H9 (cell line): ENCODE results near the gene TMEM51. TPM values are rescaled to one million over a fixed set of nuclear protein-coding genes. Genes with fewer than 3 reads are reported as not detected.

Experiments
- DNase-seq: peaks from one replicate; pipeline ENCODE4 v3.0.0-alpha.2; 2017
- H2AFZ ChIP-seq: one replicate; pipeline ENCODE4 v1.6.1; 2013; ENCODE audit warnings: mild to moderate bottlenecking, low read length, control low read depth, moderate library complexity
- H2AK5ac ChIP-seq: 2 replicates; pipeline ENCODE4 v1.6.1; 2013; ENCODE audit warnings: low read length, control low read depth, mixed read lengths; ENCODE audit not compliant: insufficient read length
- H2BK120ac ChIP-seq: one replicate; pipeline ENCODE4 v1.6.1; 2013; ENCODE audit warnings: low read depth, mild to moderate bottlenecking, low read length, control low read depth, inconsistent platforms; ENCODE audit not compliant: poor library complexity, severe bottlenecking
- H2BK12ac ChIP-seq: 2 replicates; pipeline ENCODE4 v1.6.1; 2013; ENCODE audit warnings: low read length, control low read depth, mixed read lengths, low read depth; ENCODE audit not compliant: insufficient read length
- H2BK15ac ChIP-seq: 2 replicates; pipeline ENCODE4 v1.6.1; 2013; ENCODE audit warnings: low read depth, low read length, control low read depth
- H2BK20ac ChIP-seq: one replicate; pipeline ENCODE4 v1.6.1; 2013; ENCODE audit warnings: low read depth, mild to moderate bottlenecking, low read length, control low read depth, inconsistent platforms; ENCODE audit not compliant: poor library complexity, severe bottlenecking
- H2BK5ac ChIP-seq: 2 replicates; pipeline ENCODE4 v1.6.1; 2013; ENCODE audit warnings: low read length, control low read depth, mixed read lengths; ENCODE audit not compliant: insufficient read length
- H3K14ac ChIP-seq: 2 replicates; pipeline ENCODE4 v1.6.1; 2013; ENCODE audit warnings: low read length, control low read depth; ENCODE audit not compliant: insufficient read depth
- H3K18ac ChIP-seq: 2 replicates; pipeline ENCODE4 v1.6.1; 2013; ENCODE audit warnings: low read depth, mild to moderate bottlenecking, mixed read lengths, low read length, control low read depth; ENCODE audit not compliant: insufficient read length
- H3K23ac ChIP-seq: 2 replicates; pipeline ENCODE4 v1.6.1; 2013; ENCODE audit warnings: low read length, control low read depth, mixed read lengths, low read depth; ENCODE audit not compliant: insufficient read length
- H3K23me2 ChIP-seq: 2 replicates; pipeline ENCODE4 v1.6.1; 2013; ENCODE audit warnings: low read depth, mild to moderate bottlenecking, mixed read lengths, low read length, control low read depth; ENCODE audit not compliant: insufficient read length, poor library complexity, severe bottlenecking
- H3K27ac ChIP-seq: 2 replicates; pipeline ENCODE4 v1.5.1; 2013; ENCODE audit warnings: low read length, control low read depth, mixed read lengths, low read depth; ENCODE audit not compliant: insufficient read length
- H3K27me3 ChIP-seq: 2 replicates; pipeline ENCODE4 v1.6.1; 2013; ENCODE audit warnings: low read length, control low read depth, inconsistent platforms; ENCODE audit not compliant: insufficient read depth
- H3K4ac ChIP-seq: 2 replicates; pipeline ENCODE4 v1.6.1; 2013; ENCODE audit warnings: low read depth, mild to moderate bottlenecking, control low read depth, inconsistent platforms, low read length, moderate library complexity
- H3K4me1 ChIP-seq: 2 replicates; pipeline ENCODE4 v1.6.1; 2013; ENCODE audit warnings: low read length, control low read depth, inconsistent platforms; ENCODE audit not compliant: insufficient read depth
- H3K4me2 ChIP-seq: 2 replicates; pipeline ENCODE4 v1.6.1; 2013; ENCODE audit warnings: low read length, control low read depth, mixed read lengths; ENCODE audit not compliant: insufficient read length, insufficient read depth
- H3K56ac ChIP-seq: 2 replicates; pipeline ENCODE4 v1.6.1; 2013; ENCODE audit warnings: low read depth, mild to moderate bottlenecking, mixed read lengths, low read length, control low read depth; ENCODE audit not compliant: insufficient read length
- H3K79me1 ChIP-seq: 2 replicates; pipeline ENCODE4 v1.6.1; 2013; ENCODE audit warnings: low read depth, mild to moderate bottlenecking, moderate library complexity, low read length, control low read depth, inconsistent platforms; ENCODE audit not compliant: insufficient read depth, poor library complexity, severe bottlenecking
- H3K79me2 ChIP-seq: 2 replicates; pipeline ENCODE4 v1.6.1; 2013; ENCODE audit warnings: low read length, control low read depth, inconsistent platforms; ENCODE audit not compliant: insufficient read depth
- H3K9ac ChIP-seq: 2 replicates; pipeline ENCODE4 v1.6.1; 2013; ENCODE audit warnings: low read length, control low read depth, mixed read lengths; ENCODE audit not compliant: insufficient read length; ENCODE audit errors: extremely low read depth
- H3K9me3 ChIP-seq: one replicate; pipeline ENCODE4 v1.6.1; 2013; ENCODE audit warnings: low read depth, low read length, inconsistent platforms; ENCODE audit not compliant: control insufficient read depth
- H3T11ph ChIP-seq: one replicate; pipeline ENCODE4 v1.6.1; 2013; ENCODE audit warnings: mild to moderate bottlenecking, low read length, control low read depth, inconsistent platforms
- H4K20me1 ChIP-seq: one replicate; pipeline ENCODE4 v1.6.1; 2013; ENCODE audit not compliant: control insufficient read depth, insufficient read length, insufficient read depth
- H4K5ac ChIP-seq: 2 replicates; pipeline ENCODE4 v1.6.1; 2013; ENCODE audit warnings: low read depth, mild to moderate bottlenecking, mixed read lengths, low read length, control low read depth; ENCODE audit not compliant: insufficient read length
- H4K8ac ChIP-seq: replicated peaks from 2 replicates; pipeline ENCODE4 v1.6.1; 2013; ENCODE audit warnings: low read length, control low read depth, mixed read lengths, low read depth; ENCODE audit not compliant: insufficient read length
- H4K91ac ChIP-seq: 2 replicates; pipeline ENCODE4 v1.6.1; 2013; ENCODE audit warnings: low read depth, mild to moderate bottlenecking, moderate library complexity, mixed read lengths, low read length, control low read depth; ENCODE audit not compliant: insufficient read length
- H3K27ac Mint-ChIP-seq, 3 experiments: 2 replicates in 2 of 3; 3 replicates in 1 of 3; pipeline ENCODE4 v1.8.0; 2020 to 2021; ENCODE audit warnings: mixed read lengths in 3 of 3, mild to moderate bottlenecking in 1 of 3, moderate library complexity in 1 of 3
- H3K27me3 Mint-ChIP-seq: 2 replicates; pipeline ENCODE4 v1.8.0; 2021; ENCODE audit warnings: low read depth, mild to moderate bottlenecking, moderate library complexity, mixed read lengths
- H3K36me3 Mint-ChIP-seq, 3 experiments: 2 replicates in 2 of 3; 3 replicates in 1 of 3; pipeline ENCODE4 v1.8.0; 2020 to 2021; ENCODE audit warnings: low read depth in 3 of 3, mixed read lengths in 3 of 3; ENCODE audit not compliant: insufficient read depth in 1 of 3
- H3K4me1 Mint-ChIP-seq, 2 experiments: 2 replicates each; pipeline ENCODE4 v1.8.0; 2020; ENCODE audit warnings: mixed read lengths in 2 of 2
- H3K4me3 Mint-ChIP-seq, 2 experiments: 2 replicates in 1 of 2; 3 replicates in 1 of 2; pipeline ENCODE4 v1.8.0; 2020 to 2021; ENCODE audit warnings: mild to moderate bottlenecking in 2 of 2, mixed read lengths in 2 of 2, moderate library complexity in 1 of 2
- H3K9me3 Mint-ChIP-seq, 2 experiments: 2 replicates in 1 of 2; 3 replicates in 1 of 2; pipeline ENCODE4 v1.8.0; 2020; ENCODE audit warnings: mild to moderate bottlenecking in 2 of 2, mixed read lengths in 2 of 2, moderate library complexity in 1 of 2
- WGBS: extraction: QIAGEN DNeasy Blood & Tissue Kit; methylation state at CpG from one replicate; pipeline ENCODE4 v1.1.7; 2013; ENCODE audit warnings: missing lambda C conversion rate, low lambda C conversion rate, mixed read lengths; ENCODE audit not compliant: insufficient read length; ENCODE audit errors: extremely low coverage; 5-methylcytosine and 5-hydroxymethylcytosine counted together
- total RNA-seq: library from RNA; stranded (reverse); gene quantifications from 2 replicates; pipeline ENCODE4 v1.2.1, GENCODE V29; 2021
- TF ChIP-seq, protein P1 (sequence below): fragments of 200-600 bp; sonication (generic); conservative IDR thresholded peaks from 3 replicates; pipeline ENCODE4 v1.8.0; 2021; ENCODE audit warnings: antibody characterized with exemption, mild to moderate bottlenecking

TMEM51 gene
- total RNA-seq, 1 experiment from 2014 or later: 4.6 TPM

DNA sequence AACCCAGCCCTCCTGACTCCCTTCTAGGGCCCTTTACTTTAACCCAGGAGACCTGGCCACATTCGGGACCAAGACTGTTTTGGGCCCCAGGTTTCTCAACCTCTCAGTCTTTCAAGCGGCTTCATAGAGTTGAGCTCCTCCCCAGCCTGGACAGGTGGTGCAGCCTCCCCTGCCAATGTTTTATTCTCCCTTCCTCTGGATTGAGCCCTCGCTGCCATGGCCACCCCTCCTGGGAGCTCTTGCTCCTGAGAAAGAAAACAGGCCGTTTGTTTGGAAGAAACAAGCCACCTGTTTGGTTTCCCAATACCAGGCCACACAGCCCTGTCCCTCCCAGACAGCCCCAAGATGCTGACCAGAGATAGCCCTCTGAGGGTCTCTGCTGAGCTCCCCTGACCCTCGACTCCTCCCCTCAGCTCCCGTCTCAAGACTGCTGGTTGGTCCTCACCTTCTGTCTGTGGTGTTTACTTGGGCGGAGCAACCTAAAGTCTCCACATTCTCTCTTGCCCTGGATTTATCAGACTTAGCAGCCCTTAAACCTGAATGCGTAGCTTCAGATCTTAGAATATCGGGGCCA is 3.3 kb downstream of the TMEM51 start:
- H4K20me1 ChIP-seq: no peaks in the 10 kb centered on the region
- H2BK15ac ChIP-seq: no peak overlapping the region
- TF ChIP-seq, protein P1, sequence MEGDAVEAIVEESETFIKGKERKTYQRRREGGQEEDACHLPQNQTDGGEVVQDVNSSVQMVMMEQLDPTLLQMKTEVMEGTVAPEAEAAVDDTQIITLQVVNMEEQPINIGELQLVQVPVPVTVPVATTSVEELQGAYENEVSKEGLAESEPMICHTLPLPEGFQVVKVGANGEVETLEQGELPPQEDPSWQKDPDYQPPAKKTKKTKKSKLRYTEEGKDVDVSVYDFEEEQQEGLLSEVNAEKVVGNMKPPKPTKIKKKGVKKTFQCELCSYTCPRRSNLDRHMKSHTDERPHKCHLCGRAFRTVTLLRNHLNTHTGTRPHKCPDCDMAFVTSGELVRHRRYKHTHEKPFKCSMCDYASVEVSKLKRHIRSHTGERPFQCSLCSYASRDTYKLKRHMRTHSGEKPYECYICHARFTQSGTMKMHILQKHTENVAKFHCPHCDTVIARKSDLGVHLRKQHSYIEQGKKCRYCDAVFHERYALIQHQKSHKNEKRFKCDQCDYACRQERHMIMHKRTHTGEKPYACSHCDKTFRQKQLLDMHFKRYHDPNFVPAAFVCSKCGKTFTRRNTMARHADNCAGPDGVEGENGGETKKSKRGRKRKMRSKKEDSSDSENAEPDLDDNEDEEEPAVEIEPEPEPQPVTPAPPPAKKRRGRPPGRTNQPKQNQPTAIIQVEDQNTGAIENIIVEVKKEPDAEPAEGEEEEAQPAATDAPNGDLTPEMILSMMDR: no peak
- no peak overlapping the region for H4K8ac ChIP-seq
- H3K9me3 Mint-ChIP-seq: no peaks in the 10 kb centered on the region; a peak in 1 of 5 replicates
- DNase-seq: peak; percentile 63
- no peak overlapping the region for H3K14ac ChIP-seq
- no peak overlapping the region for H3K4ac ChIP-seq
- peaks cover 20% of the 10 kb centered on the region for H3K27me3 Mint-ChIP-seq
- H3K4me3 Mint-ChIP-seq: no peak overlapping the region; a peak in 1 of 5 replicates
- H3K4me1 ChIP-seq: no peaks in the 10 kb centered on the region
- H3K27ac ChIP-seq: no peak overlapping the region
- no peaks in the 10 kb centered on the region; the same call in 1 of the 2 replicates for H3K27me3 ChIP-seq
- no peak overlapping the region for H3K4me2 ChIP-seq
- no peak overlapping the region for H2BK20ac ChIP-seq
- no peak overlapping the region for H2BK12ac ChIP-seq
- H2BK5ac ChIP-seq: no peak overlapping the region
- H3K79me2 ChIP-seq: no peaks in the 10 kb centered on the region
- no peaks in the 10 kb centered on the region for H3K79me1 ChIP-seq
- H4K5ac ChIP-seq: no peak overlapping the region
- H3K36me3 Mint-ChIP-seq: no peaks in the 10 kb centered on the region
- H2AK5ac ChIP-seq: no peak overlapping the region
- no peak overlapping the region for H2BK120ac ChIP-seq
- peaks cover 43 to 59% of the 10 kb centered on the region in 2 experiments for H3K4me1 Mint-ChIP-seq
- H3K23me2 ChIP-seq: peaks cover 20% of the 10 kb centered on the region
- peak overlapping the region in 1 of 3 experiments; percentile 82; a peak in 2 of 7 replicates for H3K27ac Mint-ChIP-seq
- no peak overlapping the region for H3K56ac ChIP-seq
- no peak overlapping the region for H2AFZ ChIP-seq
- H3K9me3 ChIP-seq: no peaks in the 10 kb centered on the region
- no peak overlapping the region for H3K9ac ChIP-seq
- WGBS: no CpG with 5 or more reads among the region's 9 CpGs
- no peak overlapping the region for H3K23ac ChIP-seq
- H3K18ac ChIP-seq: no peak overlapping the region
- H4K91ac ChIP-seq: no peak overlapping the region
- no peak overlapping the region for H3T11ph ChIP-seq
